Mucosa of stomach (tissue), 1 donor: ENCODE results near the gene SPON1.

Experiments
- H3K27me3 ChIP-seq: one replicate; pipeline ENCODE4 v1.7.0; 2013; ENCODE audit warnings: mild to moderate bottlenecking, low read length; ENCODE audit not compliant: control insufficient read depth, insufficient read depth
- H3K36me3 ChIP-seq: one replicate; pipeline ENCODE4 v1.7.0; 2013; ENCODE audit warnings: low read length; ENCODE audit not compliant: control insufficient read depth, insufficient read depth
- H3K4me1 ChIP-seq: one replicate; pipeline ENCODE4 v1.7.0; 2013; ENCODE audit warnings: mild to moderate bottlenecking, low read length; ENCODE audit not compliant: control insufficient read depth, insufficient read depth
- H3K4me3 ChIP-seq: one replicate; pipeline ENCODE4 v1.7.0; 2013; ENCODE audit warnings: low read length
- H3K9ac ChIP-seq: one replicate; pipeline ENCODE4 v1.7.0; 2013; ENCODE audit warnings: mild to moderate bottlenecking, low read length, moderate library complexity
- H3K9me3 ChIP-seq: one replicate; pipeline ENCODE4 v1.7.0; 2013; ENCODE audit warnings: mild to moderate bottlenecking, low read length, moderate library complexity; ENCODE audit not compliant: control insufficient read depth
- donor health status: Pancreatic carcinoma.

Gene SPON1

GRCh38 chr11:14106303-14107049 is 144.0 kb downstream of the SPON1 start:
- Histone ChIP-seq H3K4me3 (no peak overlapping the region), H3K9me3 (no peaks in the 10 kb centered on the region), H3K9ac (no peak overlapping the region), H3K27me3 (no peaks in the 10 kb centered on the region), H3K4me1 (no peaks in the 10 kb centered on the region), H3K36me3 (no peaks in the 10 kb centered on the region)

GRCh38 chr11:14107050-14107430 is 144.5 kb downstream of the SPON1 start:
- H3K9me3 ChIP-seq = no peaks in the 10 kb centered on the region
- H3K36me3 ChIP-seq = no peaks in the 10 kb centered on the region
- no peak overlapping the region for H3K9ac ChIP-seq
- no peaks in the 10 kb centered on the region for H3K27me3 ChIP-seq
- no peaks in the 10 kb centered on the region for H3K4me1 ChIP-seq
- no peak overlapping the region for H3K4me3 ChIP-seq

GRCh38 chr11:14109742-14110141 is 147.2 kb downstream of the SPON1 start:
- Histone ChIP-seq H3K9me3 (no peaks in the 10 kb centered on the region), H3K9ac (no peak overlapping the region), H3K4me3 (no peak overlapping the region), H3K36me3 (no peaks in the 10 kb centered on the region), H3K27me3 (no peaks in the 10 kb centered on the region), H3K4me1 (no peaks in the 10 kb centered on the region)

- Histone ChIP-seq H3K4me3 (no peak overlapping the region), H3K9me3 (no peaks in the 10 kb centered on the region), H3K9ac (no peak overlapping the region), H3K27me3 (no peaks in the 10 kb centered on the region), H3K36me3 (no peaks in the 10 kb centered on the region), H3K4me1 (no peaks in the 10 kb centered on the region)
These were observed 148.1 kb downstream of the SPON1 start for GRCh38 chr11:14110629-14111028.

GRCh38 chr11:14111496-14111895 is 149.0 kb downstream of the SPON1 start:
- Histone ChIP-seq H3K4me1 (no peaks in the 10 kb centered on the region), H3K27me3 (no peaks in the 10 kb centered on the region), H3K9ac (no peak overlapping the region), H3K9me3 (no peaks in the 10 kb centered on the region), H3K4me3 (no peak overlapping the region), H3K36me3 (no peaks in the 10 kb centered on the region)

- H3K4me3 ChIP-seq = no peak overlapping the region
- no peaks in the 10 kb centered on the region for H3K27me3 ChIP-seq
- H3K9ac ChIP-seq = no peak overlapping the region
- H3K4me1 ChIP-seq = no peaks in the 10 kb centered on the region
- H3K36me3 ChIP-seq = no peaks in the 10 kb centered on the region
- no peaks in the 10 kb centered on the region for H3K9me3 ChIP-seq
These were observed 150.2 kb downstream of the SPON1 start for GRCh38 chr11:14112721-14113120.

GRCh38 chr11:14114269-14114668 is 151.7 kb downstream of the SPON1 start:
- Histone ChIP-seq H3K27me3 (no peaks in the 10 kb centered on the region), H3K36me3 (no peaks in the 10 kb centered on the region), H3K9ac (no peak overlapping the region), H3K9me3 (no peaks in the 10 kb centered on the region), H3K4me1 (no peaks in the 10 kb centered on the region), H3K4me3 (no peak overlapping the region)

- no peaks in the 10 kb centered on the region for H3K9me3 ChIP-seq
- H3K4me3 ChIP-seq = no peak overlapping the region
- no peaks in the 10 kb centered on the region for H3K36me3 ChIP-seq
- H3K27me3 ChIP-seq = no peaks in the 10 kb centered on the region
- H3K9ac ChIP-seq = no peak overlapping the region
- H3K4me1 ChIP-seq = no peaks in the 10 kb centered on the region
These were observed 152.3 kb downstream of the SPON1 start for GRCh38 chr11:14114786-14115185.

- no peak overlapping the region for H3K9ac ChIP-seq
- no peaks in the 10 kb centered on the region for H3K4me1 ChIP-seq
- H3K4me3 ChIP-seq = no peak overlapping the region
- H3K9me3 ChIP-seq = no peaks in the 10 kb centered on the region
- no peaks in the 10 kb centered on the region for H3K36me3 ChIP-seq
- H3K27me3 ChIP-seq = no peaks in the 10 kb centered on the region
These were observed 155.1 kb downstream of the SPON1 start for GRCh38 chr11:14117632-14118031.

- no peaks in the 10 kb centered on the region for H3K9me3 ChIP-seq
- no peak overlapping the region for H3K4me3 ChIP-seq
- no peaks in the 10 kb centered on the region for H3K27me3 ChIP-seq
- H3K36me3 ChIP-seq = no peaks in the 10 kb centered on the region
- H3K4me1 ChIP-seq = no peaks in the 10 kb centered on the region
- H3K9ac ChIP-seq = no peak overlapping the region
These were observed 155.5 kb downstream of the SPON1 start for GRCh38 chr11:14118072-14118471.

GRCh38 chr11:14119357-14119756 is 156.8 kb downstream of the SPON1 start:
- Histone ChIP-seq H3K9me3 (no peaks in the 10 kb centered on the region), H3K27me3 (no peaks in the 10 kb centered on the region), H3K4me3 (no peak overlapping the region), H3K9ac (no peak overlapping the region), H3K4me1 (no peaks in the 10 kb centered on the region), H3K36me3 (no peaks in the 10 kb centered on the region)

- peaks cover 5% of the 10 kb centered on the region for H3K4me1 ChIP-seq
- no peaks in the 10 kb centered on the region for H3K27me3 ChIP-seq
- no peak overlapping the region for H3K9ac ChIP-seq
- H3K36me3 ChIP-seq = no peaks in the 10 kb centered on the region
- no peaks in the 10 kb centered on the region for H3K9me3 ChIP-seq
- no peak overlapping the region for H3K4me3 ChIP-seq
These were observed 161.8 kb downstream of the SPON1 start for GRCh38 chr11:14124350-14124749.

- Histone ChIP-seq H3K4me3 (no peak overlapping the region), H3K9ac (no peak overlapping the region), H3K36me3 (no peaks in the 10 kb centered on the region), H3K9me3 (no peaks in the 10 kb centered on the region), H3K4me1 (peaks cover 5% of the 10 kb centered on the region), H3K27me3 (no peaks in the 10 kb centered on the region)
These were observed 162.4 kb downstream of the SPON1 start for GRCh38 chr11:14124886-14125285.
